ENCODE results near the gene FERMT3. TPM values are rescaled to one million over a fixed set of nuclear protein-coding genes. Genes with fewer than 3 reads are reported as not detected.
A peak's percentile ranks its signal among the peaks of the same experiment; 100 is the strongest.

The FERMT3 gene
- total RNA-seq, 2 experiments from 2014 or later: 55.8 to 61.1 TPM

GRCh38 chr11:64208796-64209562 is 2.5 kb downstream of the FERMT3 start:
- DNase-seq: no peak
- POLR2A ChIA-PET: interaction anchor here (0.7 to 7.1 kb wide), 11 partner anchors 16 to 109 kb away, joined by 3 to 116 read pairs (median 64); partner anchors contain the start of genes CATSPERZ, DNAJC4, ESRRA and NUDT22
- Histone ChIP-seq H3K4me3 (ENCODE audit: low read length) (peak overlapping the region; percentile 100), H3K27me3 (ENCODE audit: control insufficient read depth in 1 of 2, insufficient read depth in 2 of 2, low read length in 2 of 2) (no peaks in the 10 kb centered on the region), H3K36me3 (ENCODE audit: insufficient read depth, low read length) (peaks cover 50% of the 10 kb centered on the region), H3K4me1 (ENCODE audit: insufficient read depth, low read length) (peaks cover 61% of the 10 kb centered on the region), H3K27ac (ENCODE audit: low read depth in 1 of 2, low read length in 2 of 2) (peak overlapping the region; percentile 86 to 90), H3K9me3 (ENCODE audit: control insufficient read depth in 1 of 2, insufficient read depth in 1 of 2, low read length in 2 of 2) (no peaks in the 10 kb centered on the region)
- peaks cover 71% of the 10 kb centered on the region for H3K36me3 Mint-ChIP-seq (ENCODE audit: low read depth)
- intact Hi-C loops (cut with DNase I, micrococcal nuclease): loop anchor here (5.0 kb wide), 1 partner anchor 33 kb away; the partner anchor contains the start of gene FKBP2 (in 2 of the 2)
- no peak for TF ChIP-seq CTCF (IDR thresholded peaks at IDR 0.05)
- H3K4me3 Mint-ChIP-seq: peak overlapping the region; percentile 56
- no peaks in the 10 kb centered on the region for H3K27me3 Mint-ChIP-seq
- H3K9me3 Mint-ChIP-seq: no peaks in the 10 kb centered on the region
- no peak for ATAC-seq (ENCODE audit: poor library complexity)
- CTCF ChIA-PET: interaction anchor here (5.4 kb wide), 1 partner anchor 94 kb away, joined by 123 read pairs; the partner anchor contains the start of genes CATSPERZ and ESRRA
- peaks cover 43% of the 10 kb centered on the region for H3K4me1 Mint-ChIP-seq (ENCODE audit: low read depth)
- peak overlapping the region; percentile 93 for H3K27ac Mint-ChIP-seq

- no peaks in the 10 kb centered on the region for H3K9me3 ChIP-seq (ENCODE audit: control insufficient read depth in 1 of 2, insufficient read depth in 1 of 2, low read length in 2 of 2)
- H3K36me3 Mint-ChIP-seq (ENCODE audit: low read depth): peaks cover 71% of the 10 kb centered on the region
- H3K27me3 ChIP-seq (ENCODE audit: control insufficient read depth in 1 of 2, insufficient read depth in 2 of 2, low read length in 2 of 2): no peaks in the 10 kb centered on the region
- H3K27me3 Mint-ChIP-seq: no peaks in the 10 kb centered on the region
- H3K27ac ChIP-seq (ENCODE audit: low read depth in 1 of 2, low read length in 2 of 2): no peak overlapping the region
- H3K36me3 ChIP-seq (ENCODE audit: insufficient read depth, low read length): peaks cover 49% of the 10 kb centered on the region
- POLR2A ChIA-PET: interaction anchor here (0.7 to 7.1 kb wide), 6 partner anchors 15 to 60 kb away, joined by 3 to 116 read pairs (median 18); partner anchors contain the start of genes DNAJC4, FKBP2, NUDT22 and STIP1
- H3K4me1 Mint-ChIP-seq (ENCODE audit: low read depth): peaks cover 38% of the 10 kb centered on the region
- TF ChIP-seq CTCF (IDR thresholded peaks at IDR 0.05): no peak
- no peak overlapping the region for H3K4me3 Mint-ChIP-seq
- peak overlapping the region; percentile 93 for H3K27ac Mint-ChIP-seq
- ATAC-seq (ENCODE audit: poor library complexity) (no peak), DNase-seq (no peak)
- H3K4me3 ChIP-seq (ENCODE audit: low read length): no peak overlapping the region
- intact Hi-C loops (cut with DNase I, micrococcal nuclease): loop anchor here (5.0 kb wide), 1 partner anchor 33 kb away; the partner anchor contains the start of gene FKBP2 (in 2 of the 2)
- H3K9me3 Mint-ChIP-seq: no peaks in the 10 kb centered on the region
- CTCF ChIA-PET: no interaction called here
- H3K4me1 ChIP-seq (ENCODE audit: insufficient read depth, low read length): peaks cover 56% of the 10 kb centered on the region
Observed at GRCh38 chr11:64209563-64209843, 3.0 kb downstream of the FERMT3 start.

- POLR2A ChIA-PET: interaction anchor here (1.5 to 7.1 kb wide), 3 partner anchors 15 to 31 kb away, joined by 4 to 116 read pairs (median 5); partner anchors contain the start of genes FKBP2, NUDT22, STIP1 and TRPT1
- CTCF ChIA-PET: no interaction called here
- DNase-seq: no peak
Observed at GRCh38 chr11:64210301-64211020, 3.9 kb downstream of the FERMT3 start.

More at GRCh38 chr11:64210301-64211020, 3.9 kb downstream of the FERMT3 start:
- TF ChIP-seq CTCF (IDR thresholded peaks at IDR 0.05): no peak
- Mint-ChIP-seq H3K4me3 (no peak overlapping the region), H3K9me3 (no peaks in the 10 kb centered on the region), H3K27ac (no peak overlapping the region), H3K36me3 (ENCODE audit: low read depth) (peaks cover 77% of the 10 kb centered on the region), H3K27me3 (no peaks in the 10 kb centered on the region), H3K4me1 (ENCODE audit: low read depth) (peaks cover 36% of the 10 kb centered on the region)
- no peak overlapping the region for H3K4me3 ChIP-seq (ENCODE audit: low read length)
- peaks cover 46% of the 10 kb centered on the region for H3K4me1 ChIP-seq (ENCODE audit: insufficient read depth, low read length)
- H3K9me3 ChIP-seq (ENCODE audit: control insufficient read depth in 1 of 2, insufficient read depth in 1 of 2, low read length in 2 of 2): no peaks in the 10 kb centered on the region
- no peaks in the 10 kb centered on the region for H3K27me3 ChIP-seq (ENCODE audit: control insufficient read depth in 1 of 2, insufficient read depth in 2 of 2, low read length in 2 of 2)
- no peak overlapping the region for H3K27ac ChIP-seq (ENCODE audit: low read depth in 1 of 2, low read length in 2 of 2)
- intact Hi-C loops (cut with DNase I, micrococcal nuclease): no loop called here
- peaks cover 57% of the 10 kb centered on the region for H3K36me3 ChIP-seq (ENCODE audit: insufficient read depth, low read length)
- no peak for ATAC-seq (ENCODE audit: poor library complexity)

Measured in CD4-positive, alpha-beta T cell (primary cell).